H1 (cell line): ENCODE measurements around the gene PRR5L.

ENCODE experiments used
- CTCF ChIP-seq, 3 experiments: IDR thresholded peaks; 1 replicate in 2 of 3; 2 replicates in 1 of 3; pipeline versions ENCODE4 v1.5.1 to v1.6.1; 2011; ENCODE audit warnings: low read length in 3 of 3, mild to moderate bottlenecking in 3 of 3, inconsistent platforms in 2 of 3, low read depth in 1 of 3, moderate library complexity in 1 of 3; ENCODE audit not compliant: insufficient read depth in 1 of 3; ENCODE audit errors: control extremely low read depth in 1 of 3
- EZH2 ChIP-seq: fragments of 200-600 bp; sonication (generic); IDR thresholded peaks from 2 replicates; pipeline ENCODE4 v1.7.1; 2012; ENCODE audit warnings: low read depth, mild to moderate bottlenecking, moderate library complexity, low read length, inconsistent platforms; ENCODE audit not compliant: severe bottlenecking
- FOSL1 ChIP-seq: IDR thresholded peaks from 2 replicates; pipeline ENCODE4 v1.6.1; 2011; ENCODE audit warnings: mild to moderate bottlenecking, low read depth, low read length, moderate library complexity; ENCODE audit not compliant: insufficient read depth
- GABPA ChIP-seq: IDR thresholded peaks from 2 replicates; pipeline ENCODE4 v1.6.1; 2011; ENCODE audit warnings: mild to moderate bottlenecking, low read length, moderate library complexity, borderline replicate concordance; ENCODE audit not compliant: insufficient read depth
- NRF1 ChIP-seq: IDR thresholded peaks from 2 replicates; pipeline ENCODE4 v1.6.1; 2011; ENCODE audit warnings: mild to moderate bottlenecking, low read depth, low read length, improper control_type of control experiment
- POLR2A ChIP-seq, 2 experiments: IDR thresholded peaks; 1 replicate in 1 of 2; 2 replicates in 1 of 2; pipeline ENCODE4 v1.6.1; 2011; ENCODE audit warnings: low read depth in 2 of 2, low read length in 2 of 2, mild to moderate bottlenecking in 2 of 2; ENCODE audit errors: control extremely low read depth in 1 of 2
- RAD21 ChIP-seq, 2 experiments: IDR thresholded peaks in 1 of 2; conservative IDR thresholded peaks in 1 of 2; 2 replicates each; pipeline ENCODE4 v1.6.1; 2011; ENCODE audit warnings: low read depth in 2 of 2, low read length in 2 of 2, improper control_type of control experiment in 1 of 2, inconsistent platforms in 1 of 2, mild to moderate bottlenecking in 1 of 2, moderate library complexity in 1 of 2
- RFX5 ChIP-seq: IDR thresholded peaks from 2 replicates; pipeline ENCODE4 v1.6.1; 2011; ENCODE audit warnings: low read depth, low read length, improper control_type of control experiment, borderline replicate concordance
- TAF1 ChIP-seq: IDR thresholded peaks from 2 replicates; pipeline ENCODE4 v1.6.1; 2011; ENCODE audit warnings: mild to moderate bottlenecking, low read depth, low read length

- TF ChIP-seq CTCF (IDR thresholded peaks at IDR 0.05; ENCODE audit: control extremely low read depth in 1 of 3, insufficient read depth in 1 of 3, low read depth in 1 of 3, low read length in 3 of 3), result no peak
- TF ChIP-seq RFX5, result no peak
- no peak for TF ChIP-seq EZH2
- no peak for TF ChIP-seq POLR2A (IDR thresholded peaks at IDR 0.05; ENCODE audit: control extremely low read depth in 1 of 2, low read depth in 2 of 2, low read length in 2 of 2)
- no peak for TF ChIP-seq TAF1
- TF ChIP-seq NRF1, result no peak
- no peak for TF ChIP-seq GABPA
- no peak for TF ChIP-seq RAD21 (IDR thresholded peaks at IDR 0.05 in 1 of 2, conservative IDR thresholded peaks at IDR 0.05 in 1 of 2; ENCODE audit: low read depth in 2 of 2, low read length in 2 of 2)
- TF ChIP-seq FOSL1, result no peak
These were observed 113.2 kb downstream of the PRR5L start for GRCh38 chr11:36409152-36409816.
